PC-3 (cell line): ENCODE measurements around the gene ELF3. TPM values are rescaled to one million over a fixed set of nuclear protein-coding genes. Genes with fewer than 3 reads are reported as not detected.

Experiments
- ATAC-seq: fragments of 200-7000 bp; cut with Tn5 transposase; 2 replicates; pipeline ENCODE4 v1.9.1; 2020; ENCODE audit warnings: mild to moderate bottlenecking, moderate library complexity
- BruUV-seq: library from RNA; stranded (reverse); fragments of 400-500 nt; replicated peaks from 2 replicates; lab custom pipeline; 2021; lab: Mats Ljungman, UMichigan
- CTCF ChIA-PET: fragments of 300-600 bp; sonication (Branson Sonifier 250); formaldehyde crosslinking; loops from one replicate; lab custom pipeline; 2022; ENCODE audit warnings: antibody characterized with exemption; lab: Charles Lee
- POLR2A ChIA-PET: fragments of 300-600 bp; sonication (Branson Sonifier 250); formaldehyde crosslinking; loops from one replicate; lab custom pipeline; 2022; ENCODE audit warnings: antibody characterized with exemption; ENCODE audit not compliant: unreplicated experiment; lab: Charles Lee
- DNase-seq: peaks from one replicate; pipeline ENCODE4 v3.0.0-alpha.2; 2015
- H2AFZ ChIP-seq: fragments of 300-600 bp; sonication (generic); 2 replicates; pipeline ENCODE4 v1.6.0; 2016; ENCODE audit warnings: antibody characterized with exemption, low read length
- H3F3A ChIP-seq: fragments of 300-600 bp; sonication (generic); one replicate; pipeline ENCODE4 v1.6.0; 2017; ENCODE audit warnings: antibody characterized with exemption, low read length, control low read depth, mild to moderate bottlenecking; ENCODE audit not compliant: unreplicated experiment
- H3K27ac ChIP-seq: fragments of 300-600 bp; sonication (generic); 2 replicates; pipeline ENCODE4 v1.5.1; 2016; ENCODE audit warnings: mild to moderate bottlenecking, low read length
- H3K27me3 ChIP-seq: fragments of 300-600 bp; sonication (generic); 2 replicates; pipeline ENCODE4 v1.6.1; 2016; ENCODE audit warnings: low read length, mixed read lengths
- H3K36me3 ChIP-seq: fragments of 300-600 bp; sonication (generic); 2 replicates; pipeline ENCODE4 v1.6.1; 2016; ENCODE audit warnings: low read depth, mixed run types, low read length, mixed read lengths
- H3K4me1 ChIP-seq: fragments of 300-600 bp; sonication (generic); 2 replicates; pipeline ENCODE4 v1.5.1; 2016; ENCODE audit warnings: low read length; ENCODE audit not compliant: insufficient read depth
- H3K4me2 ChIP-seq: fragments of 300-600 bp; sonication (generic); 2 replicates; pipeline ENCODE4 v1.6.0; 2016; ENCODE audit warnings: low read length
- H3K4me3 ChIP-seq: fragments of 300-600 bp; sonication (generic); 2 replicates; pipeline ENCODE4 v1.5.1; 2016; ENCODE audit warnings: mild to moderate bottlenecking, low read length, mixed read lengths
- H3K79me2 ChIP-seq: fragments of 300-600 bp; sonication (generic); 2 replicates; pipeline ENCODE4 v1.6.1; 2017; ENCODE audit warnings: low read length, mixed read lengths
- H3K9ac ChIP-seq: fragments of 300-600 bp; sonication (generic); 2 replicates; pipeline ENCODE4 v1.6.0; 2016; ENCODE audit warnings: mild to moderate bottlenecking, low read length
- H3K9me2 ChIP-seq: fragments of 300-600 bp; sonication (generic); replicated peaks from 2 replicates; pipeline ENCODE4 v1.6.1; 2016; ENCODE audit warnings: mixed run types, low read length, mixed read lengths
- H3K9me3 ChIP-seq: fragments of 300-600 bp; sonication (generic); 2 replicates; pipeline ENCODE4 v1.6.1; 2016; ENCODE audit warnings: low read length, mixed read lengths
- H4K20me1 ChIP-seq: fragments of 300-600 bp; sonication (generic); 2 replicates; pipeline ENCODE4 v1.6.1; 2016; ENCODE audit warnings: low read length, mixed read lengths
- EZH2 ChIP-seq: fragments of 300-600 bp; sonication (generic); IDR thresholded peaks from one replicate; pipeline ENCODE4 v1.6.1; 2017; ENCODE audit warnings: antibody characterized with exemption, mild to moderate bottlenecking, low read length; ENCODE audit not compliant: unreplicated experiment
- EZH2phosphoT487 ChIP-seq: fragments of 300-600 bp; sonication (generic); IDR thresholded peaks from 2 replicates; pipeline ENCODE4 v1.6.1; 2018; ENCODE audit warnings: mild to moderate bottlenecking, antibody characterized with exemption, low read length, borderline replicate concordance
- intact Hi-C: fragments of 100-400 bp; cut with micrococcal nuclease; formaldehyde crosslinking; loops from 2 replicates; pipeline ENCODE4 v1.9.0; 2023
- total RNA-seq: library from RNA; depleted of rRNA; stranded (reverse); fragments of >200 nt; gene quantifications from 2 replicates; pipeline ENCODE4 v1.2.3, GENCODE V29; 2014
- TF ChIP-seq, protein P1 (sequence below): fragments of 300-600 bp; sonication (generic); conservative IDR thresholded peaks from 2 replicates; pipeline ENCODE4 v1.5.1; 2017; ENCODE audit warnings: antibody characterized with exemption, low read depth, mild to moderate bottlenecking, low read length

ELF3 gene
- total RNA-seq, 1 experiment from 2014 or later, result 399 TPM

DNA sequence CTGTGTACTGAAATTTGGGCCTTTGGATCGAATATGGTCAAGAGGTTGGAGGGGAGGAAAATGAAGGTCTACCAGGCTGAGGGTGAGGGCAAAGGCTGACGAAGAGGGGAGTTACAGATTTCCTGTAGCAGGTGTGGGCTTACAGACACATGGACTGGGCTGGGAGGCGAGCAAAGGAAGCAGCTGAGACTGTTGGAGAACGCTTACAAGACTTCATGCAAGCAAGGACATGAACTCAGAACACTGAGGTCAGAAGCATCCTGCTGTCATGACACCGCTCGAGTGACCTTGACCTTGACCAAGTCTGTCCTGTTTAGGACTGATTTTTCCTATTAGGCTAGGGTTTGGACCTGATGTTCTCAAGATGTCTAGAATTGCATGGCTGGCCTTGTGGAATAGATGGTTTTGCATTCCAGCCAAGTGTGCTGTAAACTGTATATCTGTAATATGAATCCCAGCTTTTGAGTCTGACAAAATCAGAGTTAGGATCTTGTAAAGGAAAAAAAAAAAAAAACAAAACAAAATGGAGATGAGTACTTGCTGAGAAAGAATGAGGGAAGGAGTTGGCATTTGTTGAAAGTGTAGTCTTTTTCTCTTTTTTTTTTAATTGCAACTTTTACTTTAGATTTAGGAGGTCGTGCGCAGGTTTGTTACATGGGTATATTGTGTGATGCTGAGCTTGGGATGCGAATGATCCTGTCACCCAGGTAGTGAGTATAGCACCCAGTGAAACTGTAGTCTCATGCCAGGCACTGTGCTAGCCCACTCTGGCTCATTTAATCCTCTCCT lies 5.8 kb downstream of the ELF3 start:
- Histone ChIP-seq H3K79me2 (peaks cover 52% of the 10 kb centered on the region), H3K27ac (peak overlapping the region; percentile 99), H3F3A (no peaks in the 10 kb centered on the region), H2AFZ (no peak overlapping the region), H3K9me3 (no peaks in the 10 kb centered on the region), H3K9me2 (no peaks in the 10 kb centered on the region), H3K36me3 (peaks cover 40% of the 10 kb centered on the region), H3K4me1 (peaks cover 89% of the 10 kb centered on the region), H3K4me3 (peak overlapping the region; percentile 55; the same call in 1 of the 2 replicates), H3K9ac (no peak overlapping the region), H4K20me1 (peaks cover 44% of the 10 kb centered on the region), H3K27me3 (no peaks in the 10 kb centered on the region), H3K4me2 (peak overlapping the region; percentile 98)
- intact Hi-C loops, result no loop called here
- TF ChIP-seq, protein P1, sequence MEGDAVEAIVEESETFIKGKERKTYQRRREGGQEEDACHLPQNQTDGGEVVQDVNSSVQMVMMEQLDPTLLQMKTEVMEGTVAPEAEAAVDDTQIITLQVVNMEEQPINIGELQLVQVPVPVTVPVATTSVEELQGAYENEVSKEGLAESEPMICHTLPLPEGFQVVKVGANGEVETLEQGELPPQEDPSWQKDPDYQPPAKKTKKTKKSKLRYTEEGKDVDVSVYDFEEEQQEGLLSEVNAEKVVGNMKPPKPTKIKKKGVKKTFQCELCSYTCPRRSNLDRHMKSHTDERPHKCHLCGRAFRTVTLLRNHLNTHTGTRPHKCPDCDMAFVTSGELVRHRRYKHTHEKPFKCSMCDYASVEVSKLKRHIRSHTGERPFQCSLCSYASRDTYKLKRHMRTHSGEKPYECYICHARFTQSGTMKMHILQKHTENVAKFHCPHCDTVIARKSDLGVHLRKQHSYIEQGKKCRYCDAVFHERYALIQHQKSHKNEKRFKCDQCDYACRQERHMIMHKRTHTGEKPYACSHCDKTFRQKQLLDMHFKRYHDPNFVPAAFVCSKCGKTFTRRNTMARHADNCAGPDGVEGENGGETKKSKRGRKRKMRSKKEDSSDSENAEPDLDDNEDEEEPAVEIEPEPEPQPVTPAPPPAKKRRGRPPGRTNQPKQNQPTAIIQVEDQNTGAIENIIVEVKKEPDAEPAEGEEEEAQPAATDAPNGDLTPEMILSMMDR, result no peak
- no peak for TF ChIP-seq EZH2phosphoT487
- TF ChIP-seq EZH2, result no peak
- DNase-seq, result no peak
- POLR2A ChIA-PET, result interaction anchor here (1.0 kb wide), 1 partner anchor 96 kb away, joined by 6 read pairs; no protein-coding TSS in a partner anchor
- ATAC-seq, result no peak
- CTCF ChIA-PET, result interaction anchor here (0.6 kb wide), 1 partner anchor 15 kb away, joined by 7 read pairs; no protein-coding TSS in a partner anchor
- no TSS peak for BruUV-seq

DNA sequence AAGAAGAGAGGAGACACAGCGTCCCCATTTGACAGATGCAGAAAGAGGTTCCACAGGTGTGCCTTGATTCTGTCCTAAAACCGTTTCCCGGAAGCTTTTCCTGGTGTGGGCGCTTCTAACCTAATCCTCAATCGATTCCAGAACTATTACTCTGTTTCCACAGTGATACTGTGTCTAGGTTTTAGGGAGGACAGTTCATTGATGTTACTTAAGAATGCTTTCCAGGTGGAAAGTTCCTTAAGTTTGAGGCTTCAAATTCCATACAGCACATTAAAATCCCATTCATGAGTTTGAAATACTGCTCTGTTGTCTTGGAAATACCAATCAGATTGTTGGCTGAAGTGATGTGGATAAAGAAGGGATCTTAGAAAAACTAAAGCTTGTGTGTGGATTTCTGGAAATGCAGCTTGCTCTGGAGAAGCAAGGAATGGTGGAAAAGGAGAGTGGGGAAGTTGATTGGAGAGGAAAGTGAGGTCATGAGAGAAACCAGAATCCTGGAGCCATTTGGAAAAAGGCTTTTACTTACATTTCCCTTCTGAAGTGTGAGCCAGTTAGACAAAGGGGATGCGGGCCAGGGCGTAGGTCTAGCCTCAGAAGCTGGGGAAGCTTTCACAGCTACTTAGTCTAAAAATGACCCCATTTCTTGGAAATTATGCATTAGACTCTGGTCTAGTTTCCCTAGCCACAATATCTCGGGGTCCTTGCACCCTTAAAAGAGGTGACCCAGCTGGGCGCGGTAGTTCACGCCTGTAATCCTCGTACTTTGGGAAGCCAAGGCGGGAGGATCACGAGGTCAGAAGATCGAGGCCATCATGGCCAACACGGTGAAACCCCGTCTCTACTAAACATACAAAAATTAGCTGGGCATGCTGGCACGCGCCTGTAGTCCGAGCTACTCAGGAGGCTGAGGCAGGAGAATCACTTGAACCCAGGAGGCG lies 6.7 kb downstream of the ELF3 start:
- H2AFZ ChIP-seq, result no peak overlapping the region
- no peaks in the 10 kb centered on the region for H3K9me2 ChIP-seq
- no peak overlapping the region for H3K4me3 ChIP-seq
- CTCF ChIA-PET, result no interaction called here
- no peaks in the 10 kb centered on the region for H3K27me3 ChIP-seq
- BruUV-seq, result no TSS peak
- peaks cover 36% of the 10 kb centered on the region for H4K20me1 ChIP-seq
- H3K36me3 ChIP-seq, result peaks cover 32% of the 10 kb centered on the region
- H3K9me3 ChIP-seq, result no peaks in the 10 kb centered on the region
- H3K9ac ChIP-seq, result no peak overlapping the region
- TF ChIP-seq, protein P1, result no peak
- no peak for TF ChIP-seq EZH2phosphoT487
- no peak for TF ChIP-seq EZH2
- no peak for DNase-seq
- intact Hi-C loops, result no loop called here
- peaks cover 85% of the 10 kb centered on the region for H3K4me1 ChIP-seq
- H3F3A ChIP-seq, result no peaks in the 10 kb centered on the region
- H3K4me2 ChIP-seq, result peak overlapping the region; percentile 98
- no peak for ATAC-seq
- peak overlapping the region; percentile 99 for H3K27ac ChIP-seq
- POLR2A ChIA-PET, result interaction anchor here (0.5 to 1.6 kb wide), 4 partner anchors 17 to 119 kb away, joined by 3 to 7 read pairs (median 5); no protein-coding TSS in a partner anchor
- peaks cover 43% of the 10 kb centered on the region for H3K79me2 ChIP-seq
